Mucosa of descending colon (tissue), 3 donors: ENCODE measurements around the gene SPOCK1. TPM values are rescaled to one million over a fixed set of nuclear protein-coding genes. Genes with fewer than 3 reads are reported as not detected.

ENCODE experiments used
- ATAC-seq: fragments of 200-7000 bp; cut with Tn5 transposase; one replicate; pipeline ENCODE4 v1.9.1; 2020; ENCODE audit warnings: mild to moderate bottlenecking, moderate library complexity
- DNase-seq, 3 donors: peaks; one replicate each; pipeline ENCODE4 v3.0.0-alpha.2; 2020
- H3K36me3 ChIP-seq: fragments of 200-600 bp; one replicate; pipeline ENCODE4 v1.8.0; 2021; ENCODE audit warnings: low read depth, mild to moderate bottlenecking
- H3K4me1 ChIP-seq: fragments of 200-600 bp; one replicate; pipeline ENCODE4 v1.8.0; 2021; ENCODE audit warnings: low read depth, mild to moderate bottlenecking
- H3K4me3 ChIP-seq: fragments of 200-600 bp; one replicate; pipeline ENCODE4 v1.8.0; 2021; ENCODE audit warnings: mild to moderate bottlenecking
- H3K9me3 ChIP-seq: fragments of 200-600 bp; one replicate; pipeline ENCODE4 v1.8.0; 2021; ENCODE audit warnings: mild to moderate bottlenecking
- intact Hi-C, 2 donors: fragments of 100-400 bp; cut with DNase I in 1 of 2; cut with micrococcal nuclease in 1 of 2; formaldehyde crosslinking; loops; one replicate each; pipeline versions ENCODE4 v1.11.0 to v1.11.1; 2022; cut with DNase I, micrococcal nuclease
- total RNA-seq, 3 donors: library from RNA; stranded (reverse); fragmentation: NEBNext Ultra II Directional in 2 of 3; extraction: Animal tissue kit (Norgen Biotek cat#: 25700) in 2 of 3; gene quantifications; one replicate each; pipeline versions ENCODE4 v1.2.1 to v1.2.4, GENCODE V29; 2021 to 2023
- TF ChIP-seq, protein P1 (sequence below): fragments of 200-600 bp; IDR thresholded peaks from one replicate; pipeline ENCODE4 v1.8.0; 2022; ENCODE audit warnings: antibody characterized with exemption, mild to moderate bottlenecking
- donor health status: DM: no; HTN: no; CAD: no; lungs with moderate emphysema.
- donor health status: DM: no; HTN: no; CAD: no.
- donor health status: DM: no; HTN: yes; CAD: no.

Gene SPOCK1
- total RNA-seq, 3 donors from 2014 or later, result 1.8 to 55.5 (median 7.9) TPM

DNA sequence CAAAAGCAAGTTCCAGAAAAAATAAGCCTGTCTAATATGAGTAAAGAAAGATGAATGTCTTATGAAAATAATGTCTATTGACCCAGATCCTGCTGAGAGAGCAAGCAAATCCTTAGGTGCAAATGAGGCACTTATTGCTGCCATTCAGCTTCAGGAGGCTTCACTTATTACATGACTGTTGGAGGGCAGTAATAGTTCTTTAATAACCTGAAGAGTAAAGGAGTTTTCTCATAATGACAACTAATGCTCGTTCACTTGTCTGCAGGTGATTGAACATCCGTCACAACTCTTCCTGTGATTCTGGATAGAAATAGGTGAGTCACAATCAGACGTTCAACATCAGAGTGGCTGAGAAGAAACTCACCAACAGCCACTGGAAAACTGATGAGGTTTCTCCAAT lies 58.3 kb downstream of the SPOCK1 start:
- intact Hi-C loops, result no loop called here
- ATAC-seq (no peak), DNase-seq (no peak)
- Histone ChIP-seq H3K4me1 (no peaks in the 10 kb centered on the region), H3K4me3 (no peak overlapping the region), H3K9me3 (no peaks in the 10 kb centered on the region), H3K36me3 (no peaks in the 10 kb centered on the region)
- TF ChIP-seq, protein P1, sequence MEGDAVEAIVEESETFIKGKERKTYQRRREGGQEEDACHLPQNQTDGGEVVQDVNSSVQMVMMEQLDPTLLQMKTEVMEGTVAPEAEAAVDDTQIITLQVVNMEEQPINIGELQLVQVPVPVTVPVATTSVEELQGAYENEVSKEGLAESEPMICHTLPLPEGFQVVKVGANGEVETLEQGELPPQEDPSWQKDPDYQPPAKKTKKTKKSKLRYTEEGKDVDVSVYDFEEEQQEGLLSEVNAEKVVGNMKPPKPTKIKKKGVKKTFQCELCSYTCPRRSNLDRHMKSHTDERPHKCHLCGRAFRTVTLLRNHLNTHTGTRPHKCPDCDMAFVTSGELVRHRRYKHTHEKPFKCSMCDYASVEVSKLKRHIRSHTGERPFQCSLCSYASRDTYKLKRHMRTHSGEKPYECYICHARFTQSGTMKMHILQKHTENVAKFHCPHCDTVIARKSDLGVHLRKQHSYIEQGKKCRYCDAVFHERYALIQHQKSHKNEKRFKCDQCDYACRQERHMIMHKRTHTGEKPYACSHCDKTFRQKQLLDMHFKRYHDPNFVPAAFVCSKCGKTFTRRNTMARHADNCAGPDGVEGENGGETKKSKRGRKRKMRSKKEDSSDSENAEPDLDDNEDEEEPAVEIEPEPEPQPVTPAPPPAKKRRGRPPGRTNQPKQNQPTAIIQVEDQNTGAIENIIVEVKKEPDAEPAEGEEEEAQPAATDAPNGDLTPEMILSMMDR, result no peak

DNA sequence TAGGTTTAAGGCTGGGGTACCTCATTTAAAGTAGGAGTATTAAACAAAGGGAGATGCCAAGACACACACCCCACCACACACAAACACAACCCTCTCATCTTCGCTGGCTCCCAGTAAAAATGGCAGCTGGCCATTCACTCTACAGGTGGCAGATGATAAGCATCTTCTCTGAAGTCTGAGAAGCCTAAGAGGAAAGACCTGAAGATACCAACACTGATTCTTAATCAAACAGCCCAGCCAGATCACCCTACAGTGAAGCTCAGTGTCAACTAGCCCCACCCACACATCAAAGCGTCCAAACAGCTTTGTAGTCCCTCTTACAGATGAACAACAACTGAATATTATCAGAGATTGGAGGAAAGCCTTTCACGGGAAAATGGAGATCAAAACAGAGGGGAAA lies 59.5 kb downstream of the SPOCK1 start:
- DNase-seq, result no peak
- Histone ChIP-seq H3K4me1 (no peaks in the 10 kb centered on the region), H3K4me3 (no peak overlapping the region), H3K36me3 (no peaks in the 10 kb centered on the region), H3K9me3 (no peaks in the 10 kb centered on the region)
- ATAC-seq, result no peak
- intact Hi-C loops, result no loop called here
- TF ChIP-seq, protein P1, result no peak

DNA sequence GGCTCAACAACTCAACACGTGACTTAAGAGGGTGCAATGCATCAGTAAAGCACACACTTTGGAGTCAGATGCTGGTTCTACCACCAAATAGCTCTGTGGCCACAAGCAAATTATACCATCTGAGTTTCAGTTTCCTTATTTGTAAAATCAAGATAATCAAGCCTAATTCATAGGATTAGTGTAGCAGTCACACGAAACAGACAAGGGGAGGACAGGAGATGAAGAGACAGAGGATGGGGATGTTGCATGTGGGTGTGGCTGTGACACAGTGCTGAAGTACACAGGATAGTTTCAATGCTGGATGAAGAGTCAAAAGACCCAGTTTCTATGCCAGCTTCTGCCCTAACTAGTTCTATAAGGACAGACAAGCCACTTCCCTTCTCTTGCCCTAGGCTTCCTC lies 60.2 kb downstream of the SPOCK1 start:
- intact Hi-C loops, result no loop called here
- DNase-seq, result no peak
- H3K4me1 ChIP-seq, result no peaks in the 10 kb centered on the region
- no peak for ATAC-seq
- no peaks in the 10 kb centered on the region for H3K9me3 ChIP-seq
- TF ChIP-seq, protein P1, result no peak
- no peaks in the 10 kb centered on the region for H3K36me3 ChIP-seq
- no peak overlapping the region for H3K4me3 ChIP-seq

DNA sequence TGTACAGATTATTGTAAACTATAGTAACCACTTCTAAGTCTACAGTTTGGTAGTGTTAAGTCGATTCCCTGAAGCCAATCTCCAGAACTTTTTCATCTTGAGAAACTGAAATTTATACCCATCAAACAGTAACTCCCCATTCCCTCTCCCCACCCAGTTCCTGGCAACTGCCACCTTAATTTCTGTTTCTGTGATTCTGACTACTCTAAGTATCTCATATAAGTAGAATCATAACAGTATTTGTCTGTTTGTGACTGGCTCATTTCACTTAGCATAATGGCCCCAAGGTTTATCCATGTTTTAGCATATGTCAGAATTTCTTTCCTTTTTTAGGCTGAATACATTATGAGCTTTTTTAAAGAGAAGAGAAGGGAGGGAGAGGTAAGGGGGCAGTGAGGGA lies 61.4 kb downstream of the SPOCK1 start:
- Histone ChIP-seq H3K9me3 (no peaks in the 10 kb centered on the region), H3K36me3 (no peaks in the 10 kb centered on the region), H3K4me3 (no peak overlapping the region), H3K4me1 (no peaks in the 10 kb centered on the region)
- no peak for ATAC-seq
- intact Hi-C loops, result no loop called here
- no peak for DNase-seq
- TF ChIP-seq, protein P1, result no peak

DNA sequence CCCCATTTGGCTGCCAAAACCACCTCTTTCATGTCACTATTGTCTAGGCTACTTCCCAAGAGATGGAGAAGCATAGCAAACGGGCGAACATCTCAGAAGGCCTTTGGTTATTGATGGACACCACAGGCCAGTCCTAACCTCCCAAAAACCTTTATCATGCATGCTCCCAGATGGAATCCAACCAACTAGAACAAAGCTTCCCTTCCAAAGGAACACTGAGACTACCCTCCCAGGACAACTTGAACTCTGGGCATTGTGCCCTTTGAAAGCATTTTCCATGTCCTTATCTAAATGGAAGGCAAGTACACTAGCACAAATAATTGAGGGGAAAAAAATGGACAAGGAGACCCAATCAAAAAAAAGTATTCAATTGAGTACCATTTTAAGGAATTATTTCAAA lies 65.6 kb downstream of the SPOCK1 start:
- ATAC-seq, result no peak
- intact Hi-C loops, result no loop called here
- TF ChIP-seq, protein P1, result no peak

DNA sequence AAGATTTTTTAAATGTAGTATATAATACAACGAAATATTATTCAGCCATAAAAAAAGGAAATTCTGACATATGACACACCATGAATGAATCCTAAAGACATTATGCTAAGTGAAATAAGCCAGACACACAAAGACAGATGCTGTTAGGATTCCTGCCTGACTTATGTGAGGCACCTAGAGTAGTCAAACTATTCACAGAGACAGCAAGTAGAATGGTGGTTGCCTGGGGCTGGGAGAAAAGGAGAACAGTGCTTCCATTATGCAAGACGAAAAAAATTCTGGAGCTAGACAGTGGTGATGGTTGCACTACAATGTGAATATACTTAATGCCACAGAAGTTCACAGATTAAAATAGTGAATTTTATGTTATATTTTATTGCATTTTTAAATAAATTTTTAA lies 66.8 kb downstream of the SPOCK1 start:
- ATAC-seq, result no peak
- intact Hi-C loops, result no loop called here
- no peaks in the 10 kb centered on the region for H3K4me1 ChIP-seq
- TF ChIP-seq, protein P1, result no peak
- no peaks in the 10 kb centered on the region for H3K9me3 ChIP-seq
- no peaks in the 10 kb centered on the region for H3K36me3 ChIP-seq
- DNase-seq, result no peak
- no peak overlapping the region for H3K4me3 ChIP-seq

More for the DNA sequence above, 65.6 kb downstream of the SPOCK1 start:
- H3K9me3 ChIP-seq, result no peaks in the 10 kb centered on the region
- no peaks in the 10 kb centered on the region for H3K4me1 ChIP-seq
- no peak overlapping the region for H3K4me3 ChIP-seq
- no peaks in the 10 kb centered on the region for H3K36me3 ChIP-seq
- no peak for DNase-seq
